Astrocyte (in vitro differentiated cells and primary cell): ENCODE results near the gene TMEM115.

Source experiments
- CTCF ChIP-seq: IDR thresholded peaks from 2 replicates; pipeline ENCODE4 v1.5.1; 2011; ENCODE audit warnings: low read depth, mild to moderate bottlenecking, inconsistent platforms, low read length, moderate library complexity; ENCODE audit not compliant: insufficient read depth
- EZH2 ChIP-seq: IDR thresholded peaks from 2 replicates; pipeline ENCODE4 v1.6.1; 2012; ENCODE audit warnings: mild to moderate bottlenecking, low read length, inconsistent platforms; ENCODE audit not compliant: insufficient read depth

GRCh38 chr3:50319894-50320625, 39.3 kb downstream of the TMEM115 start:
- TF ChIP-seq EZH2: no peak
- TF ChIP-seq CTCF: no peak
